Liver (tissue), 9 donors: Measurements from ENCODE around the gene SH2D2A. TPM values are rescaled to one million over a fixed set of nuclear protein-coding genes. Genes with fewer than 3 reads are reported as not detected.

Experiments used
- DNase-seq: peaks from one replicate; pipeline ENCODE4 v3.0.0-alpha.2; 2017; ENCODE audit warnings: low spot score
- H3K27ac ChIP-seq, 2 donors: one replicate each; pipeline ENCODE4 v1.7.0; 2013; ENCODE audit warnings: inconsistent platforms in 2 of 2, low read length in 2 of 2, control low read depth in 1 of 2, low read depth in 1 of 2, mild to moderate bottlenecking in 1 of 2
- H3K27me3 ChIP-seq, 4 donors: one replicate each; pipeline versions ENCODE4 v1.6.1 to v1.7.0; 2013; ENCODE audit warnings: low read length in 3 of 4, inconsistent platforms in 1 of 4, mild to moderate bottlenecking in 1 of 4, moderate library complexity in 1 of 4; ENCODE audit not compliant: control insufficient read depth in 4 of 4, insufficient read depth in 4 of 4
- H3K36me3 ChIP-seq, 4 donors: one replicate each; pipeline versions ENCODE4 v1.6.1 to v1.7.0; 2013; ENCODE audit warnings: low read length in 3 of 4, mild to moderate bottlenecking in 3 of 4, low read depth in 1 of 4, moderate library complexity in 1 of 4; ENCODE audit not compliant: control insufficient read depth in 4 of 4, insufficient read depth in 3 of 4
- H3K4me1 ChIP-seq, 4 donors: one replicate each; pipeline versions ENCODE4 v1.6.1 to v1.7.0; 2013; ENCODE audit warnings: low read length in 3 of 4, mild to moderate bottlenecking in 3 of 4, moderate library complexity in 1 of 4; ENCODE audit not compliant: control insufficient read depth in 4 of 4, insufficient read depth in 4 of 4
- H3K4me3 ChIP-seq, 3 donors: one replicate each; pipeline versions ENCODE4 v1.6.1 to v1.7.0; 2013; ENCODE audit warnings: low read length in 3 of 3, control low read depth in 1 of 3, low read depth in 1 of 3, mild to moderate bottlenecking in 1 of 3
- H3K9ac ChIP-seq, 2 donors: one replicate each; pipeline ENCODE4 v1.7.0; 2013; ENCODE audit warnings: low read length in 2 of 2, mild to moderate bottlenecking in 2 of 2, moderate library complexity in 2 of 2, control low read depth in 1 of 2, low read depth in 1 of 2
- H3K9me3 ChIP-seq, 4 donors: one replicate each; pipeline versions ENCODE4 v1.6.1 to v1.7.0; 2013; ENCODE audit warnings: low read length in 3 of 4; ENCODE audit not compliant: control insufficient read depth in 4 of 4
- EGR1 ChIP-seq, 2 donors: IDR thresholded peaks; 2 replicates each; pipeline ENCODE4 v1.6.1; 2016 to 2018; ENCODE audit warnings: antibody characterized with exemption in 2 of 2, low read depth in 2 of 2
- FOXA1 ChIP-seq: IDR thresholded peaks from 2 replicates; pipeline ENCODE4 v1.6.1; 2016; ENCODE audit warnings: antibody characterized with exemption
- FOXA2 ChIP-seq: IDR thresholded peaks from 2 replicates; pipeline ENCODE4 v1.6.1; 2016; ENCODE audit warnings: antibody characterized with exemption
- GABPA ChIP-seq, 2 donors: IDR thresholded peaks in 1 of 2; conservative IDR thresholded peaks in 1 of 2; 2 replicates each; pipeline ENCODE4 v1.6.1; 2016; ENCODE audit warnings: antibody characterized with exemption in 2 of 2, mild to moderate bottlenecking in 1 of 2, moderate library complexity in 1 of 2
- HNF4A ChIP-seq, 2 donors: conservative IDR thresholded peaks; 2 replicates each; pipeline ENCODE4 v1.6.1; 2016; ENCODE audit warnings: antibody characterized with exemption in 2 of 2, mild to moderate bottlenecking in 2 of 2
- HNF4G ChIP-seq: IDR thresholded peaks from 2 replicates; pipeline ENCODE4 v1.6.1; 2016; ENCODE audit warnings: antibody characterized with exemption
- JUND ChIP-seq, 2 donors: IDR thresholded peaks; 2 replicates each; pipeline ENCODE4 v1.6.1; 2016; ENCODE audit warnings: antibody characterized with exemption in 2 of 2
- NR2F2 ChIP-seq: IDR thresholded peaks from 2 replicates; pipeline ENCODE4 v1.6.1; 2016; ENCODE audit warnings: antibody characterized with exemption
- RAD21 ChIP-seq, 2 donors: IDR thresholded peaks; 2 replicates each; pipeline ENCODE4 v1.6.1; 2016; ENCODE audit warnings: antibody characterized with exemption in 2 of 2, mild to moderate bottlenecking in 2 of 2
- RXRA ChIP-seq, 2 donors: IDR thresholded peaks; 2 replicates each; pipeline ENCODE4 v1.6.1; 2017 to 2018; ENCODE audit warnings: antibody characterized with exemption in 2 of 2, mild to moderate bottlenecking in 1 of 2
- SP1 ChIP-seq: IDR thresholded peaks from 2 replicates; pipeline ENCODE4 v1.6.1; 2018; ENCODE audit warnings: antibody characterized with exemption, mild to moderate bottlenecking
- TAF1 ChIP-seq: conservative IDR thresholded peaks from 2 replicates; pipeline ENCODE4 v1.6.1; 2016; ENCODE audit warnings: antibody characterized with exemption, mild to moderate bottlenecking
- YY1 ChIP-seq: IDR thresholded peaks from 2 replicates; pipeline ENCODE4 v1.6.1; 2016; ENCODE audit warnings: antibody characterized with exemption, mild to moderate bottlenecking
- WGBS: extraction: QIAGEN DNeasy Blood & Tissue Kit; methylation state at CpG from one replicate; pipeline ENCODE4 v1.1.7; 2013; 5-methylcytosine and 5-hydroxymethylcytosine counted together
- polyA plus RNA-seq, 2 donors: library from polyadenylated mRNA; stranded (reverse) in 1 of 2; unstranded in 1 of 2; fragments of 200-250 nt in 1 of 2; fragments of >200 nt in 1 of 2; fragmentation: Nextera tagmentation in 1 of 2; extraction: Ambion mirVana in 1 of 2; gene quantifications; one replicate each; pipeline versions ENCODE4 v1.2.1 to v1.2.3, GENCODE V29; 2013 to 2015
- total RNA-seq, 2 donors: library from RNA; depleted of rRNA; stranded (reverse); fragments of >200 nt; gene quantifications; one replicate each; pipeline ENCODE4 v1.2.3, GENCODE V29; 2014
- TF ChIP-seq, protein P1 (sequence below): IDR thresholded peaks from 2 replicates; pipeline ENCODE4 v1.6.1; 2016; ENCODE audit warnings: antibody characterized with exemption
- TF ChIP-seq, protein P2 (sequence below): fragments of 150-350 bp; IDR thresholded peaks from 2 replicates; pipeline ENCODE4 v1.5.1; 2017; ENCODE audit warnings: improper control_type of control experiment, low read depth, low read length; ENCODE audit not compliant: missing input control
- TF ChIP-seq, protein P3 (sequence below): IDR thresholded peaks from 2 replicates; pipeline ENCODE4 v1.6.1; 2016; ENCODE audit warnings: antibody characterized with exemption
- TF ChIP-seq, protein P4 (sequence below): IDR thresholded peaks from 2 replicates; pipeline ENCODE4 v1.6.1; 2016; ENCODE audit warnings: antibody characterized with exemption
- TF ChIP-seq, protein P5 (sequence below): IDR thresholded peaks from 2 replicates; pipeline ENCODE4 v1.6.1; 2016; ENCODE audit warnings: antibody characterized with exemption, mild to moderate bottlenecking
- donor health status: healthy.
- donor health status: healthy.
- donor health status: healthy.
- donor health status: healthy.
- donor health status: healthy.

The SH2D2A gene
- total and polyA plus RNA-seq, 4 donors = 0.14 to 0.38 (median 0.24) TPM

DNA sequence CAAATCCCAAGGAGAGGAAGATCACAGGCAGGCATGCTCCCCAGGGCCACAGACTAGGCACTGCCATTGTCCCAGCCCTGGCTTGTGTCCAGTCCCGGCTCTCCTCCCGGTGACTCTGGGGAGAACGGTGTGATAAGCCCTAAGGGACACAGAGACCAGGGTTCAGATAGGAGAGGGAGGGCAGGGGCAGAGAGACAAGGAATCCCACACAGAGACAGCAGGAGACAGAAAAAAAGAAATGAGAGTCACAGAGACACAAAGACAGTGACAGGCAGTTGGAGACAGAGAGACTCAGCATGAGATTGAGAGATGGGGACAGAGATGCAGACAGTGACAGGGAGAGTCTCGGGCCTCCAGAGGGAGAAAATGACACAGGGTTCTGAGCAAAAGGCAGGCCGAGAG lies 41.9 kb upstream of the SH2D2A start:
- TF ChIP-seq, protein P1, sequence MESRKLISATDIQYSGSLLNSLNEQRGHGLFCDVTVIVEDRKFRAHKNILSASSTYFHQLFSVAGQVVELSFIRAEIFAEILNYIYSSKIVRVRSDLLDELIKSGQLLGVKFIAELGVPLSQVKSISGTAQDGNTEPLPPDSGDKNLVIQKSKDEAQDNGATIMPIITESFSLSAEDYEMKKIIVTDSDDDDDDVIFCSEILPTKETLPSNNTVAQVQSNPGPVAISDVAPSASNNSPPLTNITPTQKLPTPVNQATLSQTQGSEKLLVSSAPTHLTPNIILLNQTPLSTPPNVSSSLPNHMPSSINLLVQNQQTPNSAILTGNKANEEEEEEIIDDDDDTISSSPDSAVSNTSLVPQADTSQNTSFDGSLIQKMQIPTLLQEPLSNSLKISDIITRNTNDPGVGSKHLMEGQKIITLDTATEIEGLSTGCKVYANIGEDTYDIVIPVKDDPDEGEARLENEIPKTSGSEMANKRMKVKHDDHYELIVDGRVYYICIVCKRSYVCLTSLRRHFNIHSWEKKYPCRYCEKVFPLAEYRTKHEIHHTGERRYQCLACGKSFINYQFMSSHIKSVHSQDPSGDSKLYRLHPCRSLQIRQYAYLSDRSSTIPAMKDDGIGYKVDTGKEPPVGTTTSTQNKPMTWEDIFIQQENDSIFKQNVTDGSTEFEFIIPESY = no peak
- TF ChIP-seq FOXA1 (no peak), EGR1 (IDR thresholded peaks at IDR 0.05; ENCODE audit: low read depth in 2 of 2) (no peak), FOXA2 (no peak)
- TF ChIP-seq, protein P2, sequence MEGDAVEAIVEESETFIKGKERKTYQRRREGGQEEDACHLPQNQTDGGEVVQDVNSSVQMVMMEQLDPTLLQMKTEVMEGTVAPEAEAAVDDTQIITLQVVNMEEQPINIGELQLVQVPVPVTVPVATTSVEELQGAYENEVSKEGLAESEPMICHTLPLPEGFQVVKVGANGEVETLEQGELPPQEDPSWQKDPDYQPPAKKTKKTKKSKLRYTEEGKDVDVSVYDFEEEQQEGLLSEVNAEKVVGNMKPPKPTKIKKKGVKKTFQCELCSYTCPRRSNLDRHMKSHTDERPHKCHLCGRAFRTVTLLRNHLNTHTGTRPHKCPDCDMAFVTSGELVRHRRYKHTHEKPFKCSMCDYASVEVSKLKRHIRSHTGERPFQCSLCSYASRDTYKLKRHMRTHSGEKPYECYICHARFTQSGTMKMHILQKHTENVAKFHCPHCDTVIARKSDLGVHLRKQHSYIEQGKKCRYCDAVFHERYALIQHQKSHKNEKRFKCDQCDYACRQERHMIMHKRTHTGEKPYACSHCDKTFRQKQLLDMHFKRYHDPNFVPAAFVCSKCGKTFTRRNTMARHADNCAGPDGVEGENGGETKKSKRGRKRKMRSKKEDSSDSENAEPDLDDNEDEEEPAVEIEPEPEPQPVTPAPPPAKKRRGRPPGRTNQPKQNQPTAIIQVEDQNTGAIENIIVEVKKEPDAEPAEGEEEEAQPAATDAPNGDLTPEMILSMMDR = no peak
- DNase-seq = no peak
- H3K27me3 ChIP-seq = peaks cover 0 to 15% (median 8%) of the 10 kb centered on the region in 4 donors
- H3K9ac ChIP-seq = no peak overlapping the region
- H3K36me3 ChIP-seq = no peaks in the 10 kb centered on the region
- no peak overlapping the region for H3K4me3 ChIP-seq
- WGBS = 15% methylated on average over 5 of the region's 5 CpGs
- no peak overlapping the region for H3K27ac ChIP-seq
- no peaks in the 10 kb centered on the region for H3K9me3 ChIP-seq
- H3K4me1 ChIP-seq = peaks cover 4 to 19% (median 14%) of the 10 kb centered on the region in 4 donors

DNA sequence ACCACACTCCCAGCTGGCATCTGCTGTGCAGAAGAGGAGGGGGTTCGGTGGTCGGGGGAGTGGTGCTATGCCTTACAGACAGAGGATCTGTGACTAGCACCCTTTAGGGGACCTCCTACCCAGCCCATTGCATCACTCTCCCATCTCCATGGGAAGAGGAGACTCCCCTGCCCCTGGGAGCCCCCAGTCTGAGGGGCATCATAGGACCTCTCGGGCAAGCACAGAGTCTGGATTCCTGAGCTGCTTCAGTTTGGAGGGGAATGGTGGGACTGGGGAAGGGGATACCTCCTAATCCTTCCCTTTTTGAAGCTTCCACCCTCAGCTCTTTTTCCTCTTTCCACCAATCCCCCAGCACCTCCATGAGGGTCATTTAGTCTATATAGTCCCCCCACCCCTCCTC lies 40.9 kb upstream of the SH2D2A start:
- TF ChIP-seq HNF4G (no peak), SP1 (no peak), RAD21 (IDR thresholded peaks at IDR 0.05) (no peak), HNF4A (conservative IDR thresholded peaks at IDR 0.05) (no peak), RXRA (IDR thresholded peaks at IDR 0.05) (no peak), YY1 (no peak), GABPA (IDR thresholded peaks at IDR 0.05 in 1 of 2, conservative IDR thresholded peaks at IDR 0.05 in 1 of 2) (no peak), TAF1 (no peak), EGR1 (IDR thresholded peaks at IDR 0.05; ENCODE audit: low read depth in 2 of 2) (no peak), NR2F2 (no peak), JUND (IDR thresholded peaks at IDR 0.05) (no peak), FOXA1 (no peak), FOXA2 (no peak)
- TF ChIP-seq, protein P3, sequence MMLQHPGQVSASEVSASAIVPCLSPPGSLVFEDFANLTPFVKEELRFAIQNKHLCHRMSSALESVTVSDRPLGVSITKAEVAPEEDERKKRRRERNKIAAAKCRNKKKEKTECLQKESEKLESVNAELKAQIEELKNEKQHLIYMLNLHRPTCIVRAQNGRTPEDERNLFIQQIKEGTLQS = no peak
- TF ChIP-seq, protein P2 = no peak
- TF ChIP-seq, protein P4, sequence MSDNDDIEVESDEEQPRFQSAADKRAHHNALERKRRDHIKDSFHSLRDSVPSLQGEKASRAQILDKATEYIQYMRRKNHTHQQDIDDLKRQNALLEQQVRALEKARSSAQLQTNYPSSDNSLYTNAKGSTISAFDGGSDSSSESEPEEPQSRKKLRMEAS = no peak
- TF ChIP-seq, protein P1 = no peak
- TF ChIP-seq, protein P5, sequence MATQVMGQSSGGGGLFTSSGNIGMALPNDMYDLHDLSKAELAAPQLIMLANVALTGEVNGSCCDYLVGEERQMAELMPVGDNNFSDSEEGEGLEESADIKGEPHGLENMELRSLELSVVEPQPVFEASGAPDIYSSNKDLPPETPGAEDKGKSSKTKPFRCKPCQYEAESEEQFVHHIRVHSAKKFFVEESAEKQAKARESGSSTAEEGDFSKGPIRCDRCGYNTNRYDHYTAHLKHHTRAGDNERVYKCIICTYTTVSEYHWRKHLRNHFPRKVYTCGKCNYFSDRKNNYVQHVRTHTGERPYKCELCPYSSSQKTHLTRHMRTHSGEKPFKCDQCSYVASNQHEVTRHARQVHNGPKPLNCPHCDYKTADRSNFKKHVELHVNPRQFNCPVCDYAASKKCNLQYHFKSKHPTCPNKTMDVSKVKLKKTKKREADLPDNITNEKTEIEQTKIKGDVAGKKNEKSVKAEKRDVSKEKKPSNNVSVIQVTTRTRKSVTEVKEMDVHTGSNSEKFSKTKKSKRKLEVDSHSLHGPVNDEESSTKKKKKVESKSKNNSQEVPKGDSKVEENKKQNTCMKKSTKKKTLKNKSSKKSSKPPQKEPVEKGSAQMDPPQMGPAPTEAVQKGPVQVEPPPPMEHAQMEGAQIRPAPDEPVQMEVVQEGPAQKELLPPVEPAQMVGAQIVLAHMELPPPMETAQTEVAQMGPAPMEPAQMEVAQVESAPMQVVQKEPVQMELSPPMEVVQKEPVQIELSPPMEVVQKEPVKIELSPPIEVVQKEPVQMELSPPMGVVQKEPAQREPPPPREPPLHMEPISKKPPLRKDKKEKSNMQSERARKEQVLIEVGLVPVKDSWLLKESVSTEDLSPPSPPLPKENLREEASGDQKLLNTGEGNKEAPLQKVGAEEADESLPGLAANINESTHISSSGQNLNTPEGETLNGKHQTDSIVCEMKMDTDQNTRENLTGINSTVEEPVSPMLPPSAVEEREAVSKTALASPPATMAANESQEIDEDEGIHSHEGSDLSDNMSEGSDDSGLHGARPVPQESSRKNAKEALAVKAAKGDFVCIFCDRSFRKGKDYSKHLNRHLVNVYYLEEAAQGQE = no peak
- Histone ChIP-seq H3K36me3 (no peaks in the 10 kb centered on the region), H3K4me3 (no peak overlapping the region), H3K4me1 (peaks cover 4 to 27% (median 15%) of the 10 kb centered on the region in 4 donors), H3K27ac (no peak overlapping the region), H3K9ac (no peak overlapping the region), H3K9me3 (no peaks in the 10 kb centered on the region), H3K27me3 (peaks cover 0 to 15% (median 8%) of the 10 kb centered on the region in 4 donors)
- no peak for DNase-seq
- WGBS = 69% methylated on average over 3 of the region's 3 CpGs
